GM19395 (cell line): ENCODE results near the gene TEAD2.
A peak's percentile ranks its signal among the peaks of the same experiment; 100 is the strongest.

Experiments used
- ATAC-seq: cut with Tn5 transposase; IDR thresholded peaks from one replicate; pipeline ENCODE4 v1.9.1; 2021; ENCODE audit warnings: mild to moderate bottlenecking, moderate library complexity; ENCODE audit not compliant: unreplicated experiment

The TEAD2 gene

GRCh38 chr19:49362048-49362928 is at the start of gene TEAD2:
TSS of gene TEAD2 (minus strand) at chr19:49362416. CDS start at chr19:49360075, 2,341 bp downstream.
- no peak for ATAC-seq

- ATAC-seq: no peak
Measured at GRCh38 chr19:49411681-49412326, 49.6 kb upstream of the TEAD2 start.

- no peak for ATAC-seq
Measured at GRCh38 chr19:49409441-49410029, 47.3 kb upstream of the TEAD2 start.

GRCh38 chr19:49408816-49409440 is 46.7 kb upstream of the TEAD2 start:
- no peak for ATAC-seq

GRCh38 chr19:49407482-49408015 is 45.3 kb upstream of the TEAD2 start:
- ATAC-seq: no peak

- ATAC-seq: no peak
Measured at GRCh38 chr19:49407079-49407478, 44.9 kb upstream of the TEAD2 start.

GRCh38 chr19:49403404-49404187 is 41.4 kb upstream of the TEAD2 start:
- no peak for ATAC-seq

GRCh38 chr19:49400029-49400428 is 37.8 kb upstream of the TEAD2 start:
- ATAC-seq: no peak

GRCh38 chr19:49398931-49399330 is 36.7 kb upstream of the TEAD2 start:
- no peak for ATAC-seq

GRCh38 chr19:49398001-49398615 is 35.9 kb upstream of the TEAD2 start:
- no peak for ATAC-seq

GRCh38 chr19:49396738-49397505 is 34.7 kb upstream of the TEAD2 start:
- no peak for ATAC-seq

- no peak for ATAC-seq
Measured at GRCh38 chr19:49395581-49396407, 33.6 kb upstream of the TEAD2 start.

- no peak for ATAC-seq
Measured at GRCh38 chr19:49393881-49394280, 31.7 kb upstream of the TEAD2 start.

GRCh38 chr19:49391581-49392399 is 29.6 kb upstream of the TEAD2 start:
- peak; percentile 60 for ATAC-seq

GRCh38 chr19:49390929-49391359 is 28.7 kb upstream of the TEAD2 start:
- no peak for ATAC-seq

- ATAC-seq: no peak
Measured at GRCh38 chr19:49390131-49390928, 28.1 kb upstream of the TEAD2 start.

- ATAC-seq: no peak
Measured at GRCh38 chr19:49389406-49389805, 27.2 kb upstream of the TEAD2 start.
